IMR-90 (cell line): ENCODE measurements around the gene ARHGEF16. TPM values are rescaled to one million over a fixed set of nuclear protein-coding genes. Genes with fewer than 3 reads are reported as not detected.

Source experiments
- ATAC-seq: fragments of 200-7000 bp; cut with Tn5 transposase; 2 replicates; pipeline ENCODE4 v1.9.1; 2020; ENCODE audit warnings: low read depth, mild to moderate bottlenecking, moderate library complexity
- BruUV-seq: library from RNA; stranded (reverse); fragments of 400-500 nt; replicated peaks from 2 replicates; lab custom pipeline; 2021; lab: Mats Ljungman, UMichigan
- CTCF ChIA-PET: fragments of 300-600 bp; formaldehyde crosslinking; extraction: SDS; loops from one replicate; lab custom pipeline; 2021; ENCODE audit warnings: antibody characterized with exemption; lab: Yijun Ruan, JAX
- POLR2A ChIA-PET: fragments of 300-600 bp; sonication (Branson Sonifier 250); formaldehyde crosslinking; loops from one replicate; lab custom pipeline; 2022; ENCODE audit warnings: antibody characterized with exemption; ENCODE audit not compliant: unreplicated experiment; lab: Charles Lee
- DNase-seq: peaks from one replicate; pipeline ENCODE4 v3.0.0; 2013
- H2AFZ ChIP-seq: replicated peaks from 2 replicates; pipeline ENCODE3; 2013; ENCODE audit warnings: low read length, mild to moderate bottlenecking; ENCODE audit not compliant: poor library complexity
- H2AK5ac ChIP-seq: 2 replicates; pipeline ENCODE4 v1.6.1; 2013; ENCODE audit warnings: low read depth, low read length, inconsistent platforms
- H2AK9ac ChIP-seq: replicated peaks from 2 replicates; pipeline ENCODE3; 2013; ENCODE audit warnings: mild to moderate bottlenecking, low read depth, low read length, moderate library complexity; ENCODE audit not compliant: poor library complexity
- H2BK120ac ChIP-seq: 2 replicates; pipeline ENCODE4 v1.6.1; 2013; ENCODE audit warnings: low read depth, low read length, inconsistent platforms
- H2BK15ac ChIP-seq: 3 replicates; pipeline ENCODE4 v1.6.1; 2013; ENCODE audit warnings: low read depth, low read length, inconsistent platforms
- H2BK20ac ChIP-seq: 2 replicates; pipeline ENCODE4 v1.6.1; 2013; ENCODE audit warnings: low read depth, mild to moderate bottlenecking, inconsistent platforms, low read length, moderate library complexity
- H2BK5ac ChIP-seq: 2 replicates; pipeline ENCODE4 v1.6.1; 2013; ENCODE audit warnings: mild to moderate bottlenecking, low read depth, low read length, inconsistent platforms; ENCODE audit not compliant: poor library complexity, severe bottlenecking
- H3K14ac ChIP-seq: replicated peaks from 2 replicates; pipeline ENCODE4 v1.6.1; 2013; ENCODE audit warnings: low read depth, low read length, inconsistent platforms
- H3K18ac ChIP-seq: 2 replicates; pipeline ENCODE4 v1.6.1; 2013; ENCODE audit warnings: low read depth, low read length, control low read depth
- H3K23ac ChIP-seq: 2 replicates; pipeline ENCODE4 v1.6.1; 2013; ENCODE audit warnings: low read depth, low read length, inconsistent platforms
- H3K27ac ChIP-seq: 2 replicates; pipeline ENCODE4 v1.5.1; 2013; ENCODE audit warnings: mild to moderate bottlenecking, control low read depth, low read length; ENCODE audit not compliant: insufficient read depth
- H3K27me3 ChIP-seq: 2 replicates; pipeline ENCODE4 v1.6.1; 2013; ENCODE audit warnings: low read length; ENCODE audit not compliant: control insufficient read depth, insufficient read depth
- H3K36me3 ChIP-seq: 2 replicates; pipeline ENCODE4 v1.6.1; 2013; ENCODE audit warnings: low read length, mixed read lengths; ENCODE audit not compliant: control insufficient read depth, insufficient read depth
- H3K4ac ChIP-seq: 2 replicates; pipeline ENCODE4 v1.6.1; 2013; ENCODE audit warnings: low read depth, low read length, inconsistent platforms
- H3K4me1 ChIP-seq: 2 replicates; pipeline ENCODE4 v1.6.1; 2013; ENCODE audit warnings: low read length, mixed read lengths; ENCODE audit not compliant: control insufficient read depth, insufficient read depth
- H3K4me2 ChIP-seq: 2 replicates; pipeline ENCODE4 v1.6.1; 2013; ENCODE audit warnings: low read depth, mild to moderate bottlenecking, control low read depth, low read length, moderate library complexity
- H3K4me3 ChIP-seq: 2 replicates; pipeline ENCODE4 v1.5.1; 2013; ENCODE audit warnings: low read depth, mild to moderate bottlenecking, control low read depth, low read length, moderate library complexity; ENCODE audit not compliant: insufficient read depth
- H3K56ac ChIP-seq: 2 replicates; pipeline ENCODE4 v1.6.1; 2013; ENCODE audit warnings: low read length, inconsistent platforms; ENCODE audit not compliant: insufficient read depth; ENCODE audit errors: extremely low read depth
- H3K79me1 ChIP-seq, 2 experiments: 2 replicates each; pipeline ENCODE4 v1.6.1; 2013; ENCODE audit warnings: low read length in 2 of 2, inconsistent platforms in 1 of 2, low read depth in 1 of 2
- H3K9ac ChIP-seq: 2 replicates; pipeline ENCODE4 v1.6.1; 2013; ENCODE audit warnings: low read depth, low read length, control low read depth
- H3K9me1 ChIP-seq: 2 replicates; pipeline ENCODE4 v1.6.1; 2013; ENCODE audit warnings: low read length, inconsistent platforms; ENCODE audit not compliant: insufficient read depth
- H3K9me3 ChIP-seq: 2 replicates; pipeline ENCODE4 v1.6.1; 2013; ENCODE audit warnings: low read length; ENCODE audit not compliant: control insufficient read depth, insufficient read depth
- H4K20me1 ChIP-seq: 2 replicates; pipeline ENCODE4 v1.6.1; 2013; ENCODE audit warnings: low read length, inconsistent platforms; ENCODE audit not compliant: insufficient read depth
- H4K5ac ChIP-seq: 2 replicates; pipeline ENCODE4 v1.6.1; 2013; ENCODE audit warnings: mild to moderate bottlenecking, low read depth, low read length, control low read depth
- H4K8ac ChIP-seq, 2 experiments: 2 replicates each; pipeline ENCODE4 v1.6.1; 2013; ENCODE audit warnings: low read depth in 2 of 2, low read length in 2 of 2, control low read depth in 1 of 2, inconsistent platforms in 1 of 2
- H4K91ac ChIP-seq: 2 replicates; pipeline ENCODE4 v1.6.1; 2013; ENCODE audit warnings: low read depth, low read length, inconsistent platforms; ENCODE audit not compliant: insufficient read depth
- BHLHE40 ChIP-seq: fragments of 150-350 bp; IDR thresholded peaks from 2 replicates; pipeline ENCODE4 v1.6.1; 2016; ENCODE audit warnings: mild to moderate bottlenecking, low read depth, low read length
- CEBPB ChIP-seq: IDR thresholded peaks from 2 replicates; pipeline ENCODE4 v1.6.1; 2012; ENCODE audit warnings: low read depth, low read length, improper control_type of control experiment
- CHD1 ChIP-seq: IDR thresholded peaks from 2 replicates; pipeline ENCODE4 v1.6.1; 2012; ENCODE audit warnings: low read depth, low read length, improper control_type of control experiment
- MAFK ChIP-seq: IDR thresholded peaks from 2 replicates; pipeline ENCODE4 v1.6.1; 2012; ENCODE audit warnings: low read depth, low read length, improper control_type of control experiment
- MXI1 ChIP-seq: IDR thresholded peaks from 2 replicates; pipeline ENCODE4 v1.6.1; 2012; ENCODE audit warnings: low read depth, mild to moderate bottlenecking, low read length, moderate library complexity, borderline replicate concordance
- POLR2A ChIP-seq: IDR thresholded peaks from 2 replicates; pipeline ENCODE4 v1.6.1; 2012; ENCODE audit warnings: mild to moderate bottlenecking, low read depth, low read length
- RAD21 ChIP-seq: IDR thresholded peaks from 2 replicates; pipeline ENCODE4 v1.6.1; 2012; ENCODE audit warnings: low read length, improper control_type of control experiment
- RCOR1 ChIP-seq: IDR thresholded peaks from 2 replicates; pipeline ENCODE4 v1.6.1; 2012; ENCODE audit warnings: mild to moderate bottlenecking, low read length, improper control_type of control experiment; ENCODE audit not compliant: insufficient replicate concordance
- SMC3 ChIP-seq: fragments of 150-350 bp; IDR thresholded peaks from 2 replicates; pipeline ENCODE4 v1.6.1; 2016; ENCODE audit warnings: low read depth, mild to moderate bottlenecking, antibody characterized with exemption, low read length, moderate library complexity
- WGBS, 2 experiments: methylation state at CpG; one replicate each; pipeline versions ENCODE4 v1.1.5 to v1.1.7; 2013; ENCODE audit warnings: missing lambda C conversion rate in 2 of 2; ENCODE audit not compliant: insufficient read length in 1 of 2; ENCODE audit errors: extremely low coverage in 2 of 2; 5-methylcytosine and 5-hydroxymethylcytosine counted together
- dilution Hi-C: fragments of 300-500 bp; cut with HindIII; formaldehyde crosslinking; loops from one replicate; pipeline ENCODE4 v1.14.3; 2018; ENCODE audit warnings: low sequenced_read_pairs; ENCODE audit not compliant: unreplicated experiment
- in situ Hi-C: fragments of 300-500 bp; cut with MboI; formaldehyde crosslinking; loops from 3 replicates; pipeline ENCODE4 v1.14.3; 2019; ENCODE audit warnings: low sequenced_read_pairs, inconsistent platforms, mixed read lengths
- intact Hi-C: fragments of 100-400 bp; cut with micrococcal nuclease; formaldehyde crosslinking; loops from 2 replicates; pipeline ENCODE4 v1.10.0; 2022
- polyA plus RNA-seq, 3 experiments: library from polyadenylated mRNA; depleted of rRNA; stranded (reverse); fragments of >200 nt; gene quantifications; 2 replicates each; pipeline ENCODE4 v1.2.3, GENCODE V29; 2012; ENCODE audit warnings: low replicate concordance in 1 of 3
- total RNA-seq: library from RNA; depleted of rRNA; stranded (reverse); fragments of >200 nt; gene quantifications from 2 replicates; pipeline ENCODE4 v1.2.3, GENCODE V29; 2012
- TF ChIP-seq, protein P1 (sequence below): fragments of 150-350 bp; IDR thresholded peaks from 2 replicates; pipeline ENCODE4 v1.6.1; 2017; ENCODE audit warnings: mild to moderate bottlenecking, antibody characterized with exemption, low read length, low read depth

The ARHGEF16 gene
- total and polyA plus RNA-seq, 2 of the 4 experiments (the other 2 are of a cell fraction): 0.18 to 0.39 TPM

DNA sequence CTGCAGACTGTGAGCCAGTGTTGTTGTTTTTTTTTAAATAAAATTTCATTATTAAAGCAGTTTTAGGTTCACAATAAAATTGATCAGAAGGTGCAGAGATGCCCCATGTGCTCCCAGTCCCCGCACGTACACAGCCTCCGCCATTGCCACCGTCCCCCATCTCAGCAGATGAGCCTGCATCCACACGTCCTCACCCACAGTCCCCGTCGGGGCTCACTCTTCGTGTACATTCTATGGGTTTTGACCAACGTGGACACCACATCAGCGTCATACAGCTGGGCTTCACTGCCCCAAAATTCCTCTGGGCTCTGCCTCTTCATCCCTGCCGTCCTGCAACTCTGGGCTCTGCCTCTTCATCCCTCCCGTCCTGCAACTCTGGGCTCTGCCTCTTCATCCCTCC, 11.6 kb upstream of the ARHGEF16 start:
- ChIA-PET POLR2A (no interaction called here), CTCF (no interaction called here)
- no peak overlapping the region for H3K23ac ChIP-seq
- H3K14ac ChIP-seq: no peak overlapping the region
- no TSS peak for BruUV-seq
- TF ChIP-seq POLR2A: no peak
- TF ChIP-seq CEBPB: no peak
- no peak for TF ChIP-seq BHLHE40
- no peak for TF ChIP-seq CHD1
- TF ChIP-seq MAFK: no peak
- TF ChIP-seq, protein P1, sequence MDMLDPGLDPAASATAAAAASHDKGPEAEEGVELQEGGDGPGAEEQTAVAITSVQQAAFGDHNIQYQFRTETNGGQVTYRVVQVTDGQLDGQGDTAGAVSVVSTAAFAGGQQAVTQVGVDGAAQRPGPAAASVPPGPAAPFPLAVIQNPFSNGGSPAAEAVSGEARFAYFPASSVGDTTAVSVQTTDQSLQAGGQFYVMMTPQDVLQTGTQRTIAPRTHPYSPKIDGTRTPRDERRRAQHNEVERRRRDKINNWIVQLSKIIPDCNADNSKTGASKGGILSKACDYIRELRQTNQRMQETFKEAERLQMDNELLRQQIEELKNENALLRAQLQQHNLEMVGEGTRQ: no peak
- no peak for TF ChIP-seq SMC3
- TF ChIP-seq RAD21: no peak
- no peak for TF ChIP-seq RCOR1
- TF ChIP-seq MXI1: no peak
- dilution Hi-C loops (no loop called here), intact Hi-C loops (no loop called here), in situ Hi-C loops (no loop called here)
- no peak overlapping the region for H4K8ac ChIP-seq
- no peaks in the 10 kb centered on the region for H3K4me1 ChIP-seq
- H4K91ac ChIP-seq: no peak overlapping the region
- no peak overlapping the region for H2AK9ac ChIP-seq
- H3K27me3 ChIP-seq: peaks cover 34% of the 10 kb centered on the region
- no peak for DNase-seq
- H2AK5ac ChIP-seq: no peak overlapping the region
- no peak overlapping the region for H3K4me3 ChIP-seq
- H3K27ac ChIP-seq: no peak overlapping the region
- no peak overlapping the region for H2BK120ac ChIP-seq
- H4K20me1 ChIP-seq: no peaks in the 10 kb centered on the region
- no peak overlapping the region for H3K9ac ChIP-seq
- no peak overlapping the region for H2BK15ac ChIP-seq
- no peaks in the 10 kb centered on the region for H3K79me1 ChIP-seq
- no peaks in the 10 kb centered on the region; the same call in 1 of the 2 replicates for H3K9me3 ChIP-seq
- no peak overlapping the region for H3K18ac ChIP-seq
- H2BK20ac ChIP-seq: no peak overlapping the region
- no peaks in the 10 kb centered on the region for H3K36me3 ChIP-seq
- no peak for ATAC-seq
- no peaks in the 10 kb centered on the region for H3K9me1 ChIP-seq
- 67% methylated on average over 12 of the region's 12 CpGs; no CpG with 5 or more reads in 1 of the 2 experiments for WGBS, 2 experiments
- no peak overlapping the region for H3K56ac ChIP-seq
- no peak overlapping the region for H3K4me2 ChIP-seq
- no peak overlapping the region for H2AFZ ChIP-seq
- no peak overlapping the region for H4K5ac ChIP-seq
- no peak overlapping the region for H3K4ac ChIP-seq
- H2BK5ac ChIP-seq: no peak overlapping the region
